Breast epithelium (tissue), 4 donors: Measurements from ENCODE around the gene IRAK1. TPM values are rescaled to one million over a fixed set of nuclear protein-coding genes. Genes with fewer than 3 reads are reported as not detected.

Source experiments
- DNase-seq, 2 donors: peaks; one replicate each; pipeline ENCODE4 v3.0.0-alpha.2; 2019; ENCODE audit warnings: low spot score in 2 of 2
- H3K27ac ChIP-seq, 2 donors: fragments of 200-600 bp; sonication (generic) in 1 of 2; one replicate each; pipeline ENCODE4 v1.5.1; 2016 to 2019; ENCODE audit warnings: mild to moderate bottlenecking in 1 of 2
- H3K27me3 ChIP-seq, 2 donors: fragments of 200-600 bp; sonication (generic) in 1 of 2; one replicate each; pipeline versions ENCODE4 v1.5.1 to v1.6.0; 2017 to 2019; ENCODE audit warnings: control low read depth in 1 of 2, mild to moderate bottlenecking in 1 of 2
- H3K36me3 ChIP-seq: fragments of 200-600 bp; one replicate; pipeline ENCODE4 v1.5.1; 2019
- H3K4me1 ChIP-seq, 2 donors: fragments of 200-600 bp; sonication (generic); one replicate each; pipeline ENCODE4 v1.5.1; 2016 to 2019; ENCODE audit warnings: control low read depth in 1 of 2
- H3K4me3 ChIP-seq, 3 donors: fragments of 200-600 bp; sonication (generic); 1 replicate in 2 of 3; 2 replicates in 1 of 3; pipeline ENCODE4 v1.5.1; 2016 to 2019; ENCODE audit warnings: mild to moderate bottlenecking in 3 of 3, moderate library complexity in 2 of 3
- H3K9me3 ChIP-seq, 2 donors: fragments of 200-600 bp; sonication (generic) in 1 of 2; one replicate each; pipeline ENCODE4 v1.5.1; 2016 to 2019; ENCODE audit warnings: control low read depth in 1 of 2
- POLR2A ChIP-seq: fragments of 450-650 bp; IDR thresholded peaks from one replicate; pipeline ENCODE4 v1.6.1; 2016; ENCODE audit warnings: antibody characterized with exemption, mild to moderate bottlenecking, moderate library complexity
- POLR2AphosphoS5 ChIP-seq, 3 donors: sonication (generic); formaldehyde crosslinking; IDR thresholded peaks; one replicate each; pipeline ENCODE4 v1.6.1; 2017; ENCODE audit warnings: antibody characterized with exemption in 3 of 3
- intact Hi-C: fragments of 100-400 bp; cut with DNase I; formaldehyde crosslinking; loops from one replicate; pipeline ENCODE4 v1.15.1; 2023; ENCODE audit warnings: low total_unique reads
- total RNA-seq, 3 donors: library from RNA; depleted of rRNA; stranded (reverse); fragments of >200 nt; gene quantifications; one replicate each; pipeline ENCODE4 v1.1.0, GENCODE V29; 2016
- TF ChIP-seq, protein P1 (sequence below), 3 donors: fragments of 450-650 bp; IDR thresholded peaks; one replicate each; pipeline ENCODE4 v1.5.1; 2016 to 2017; ENCODE audit warnings: antibody characterized with exemption in 3 of 3, mild to moderate bottlenecking in 3 of 3, moderate library complexity in 3 of 3

The IRAK1 gene
- total RNA-seq, result 10 to 100 TPM; 43.7 to 66.2 (median 50.8) TPM

GRCh38 chrX:154019633-154020528 is at the start of gene IRAK1:
Gene IRAK1 (minus strand): TSS chrX:154019902. CDS start chrX:154019812, 90 bp downstream.
- Histone ChIP-seq H3K27me3 (peaks cover 4 to 52% of the 10 kb centered on the region in 2 donors), H3K4me1 (no peaks in the 10 kb centered on the region), H3K4me3 (peak within 1 kb of the TSS; percentile 52 to 78 (median 62)), H3K36me3 (no peaks in the 10 kb centered on the region), H3K27ac (peak within 1 kb of the TSS; percentile 80 to 96), H3K9me3 (no peaks in the 10 kb centered on the region)
- DNase-seq, result no peak
- TF ChIP-seq, protein P1, sequence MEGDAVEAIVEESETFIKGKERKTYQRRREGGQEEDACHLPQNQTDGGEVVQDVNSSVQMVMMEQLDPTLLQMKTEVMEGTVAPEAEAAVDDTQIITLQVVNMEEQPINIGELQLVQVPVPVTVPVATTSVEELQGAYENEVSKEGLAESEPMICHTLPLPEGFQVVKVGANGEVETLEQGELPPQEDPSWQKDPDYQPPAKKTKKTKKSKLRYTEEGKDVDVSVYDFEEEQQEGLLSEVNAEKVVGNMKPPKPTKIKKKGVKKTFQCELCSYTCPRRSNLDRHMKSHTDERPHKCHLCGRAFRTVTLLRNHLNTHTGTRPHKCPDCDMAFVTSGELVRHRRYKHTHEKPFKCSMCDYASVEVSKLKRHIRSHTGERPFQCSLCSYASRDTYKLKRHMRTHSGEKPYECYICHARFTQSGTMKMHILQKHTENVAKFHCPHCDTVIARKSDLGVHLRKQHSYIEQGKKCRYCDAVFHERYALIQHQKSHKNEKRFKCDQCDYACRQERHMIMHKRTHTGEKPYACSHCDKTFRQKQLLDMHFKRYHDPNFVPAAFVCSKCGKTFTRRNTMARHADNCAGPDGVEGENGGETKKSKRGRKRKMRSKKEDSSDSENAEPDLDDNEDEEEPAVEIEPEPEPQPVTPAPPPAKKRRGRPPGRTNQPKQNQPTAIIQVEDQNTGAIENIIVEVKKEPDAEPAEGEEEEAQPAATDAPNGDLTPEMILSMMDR (IDR thresholded peaks at IDR 0.05), result no peak
- TF ChIP-seq POLR2AphosphoS5 (IDR thresholded peaks at IDR 0.05), result no peak
- no peak for TF ChIP-seq POLR2A
- intact Hi-C loops, result no loop called here

GRCh38 chrX:154068560-154068959 is 48.9 kb upstream of the IRAK1 start:
- intact Hi-C loops, result no loop called here
- Histone ChIP-seq H3K27ac (no peak overlapping the region), H3K36me3 (no peaks in the 10 kb centered on the region), H3K9me3 (no peaks in the 10 kb centered on the region), H3K4me3 (no peak overlapping the region), H3K4me1 (peaks cover 0 to 7% of the 10 kb centered on the region in 2 donors), H3K27me3 (peaks cover 0 to 24% of the 10 kb centered on the region in 2 donors)
- TF ChIP-seq POLR2AphosphoS5 (IDR thresholded peaks at IDR 0.05), result no peak
- TF ChIP-seq, protein P1 (IDR thresholded peaks at IDR 0.05), result no peak
- no peak for TF ChIP-seq POLR2A
- no peak for DNase-seq

GRCh38 chrX:154064637-154065435 is 45.1 kb upstream of the IRAK1 start:
- no peak overlapping the region for H3K4me3 ChIP-seq
- no peak for DNase-seq

DNA sequence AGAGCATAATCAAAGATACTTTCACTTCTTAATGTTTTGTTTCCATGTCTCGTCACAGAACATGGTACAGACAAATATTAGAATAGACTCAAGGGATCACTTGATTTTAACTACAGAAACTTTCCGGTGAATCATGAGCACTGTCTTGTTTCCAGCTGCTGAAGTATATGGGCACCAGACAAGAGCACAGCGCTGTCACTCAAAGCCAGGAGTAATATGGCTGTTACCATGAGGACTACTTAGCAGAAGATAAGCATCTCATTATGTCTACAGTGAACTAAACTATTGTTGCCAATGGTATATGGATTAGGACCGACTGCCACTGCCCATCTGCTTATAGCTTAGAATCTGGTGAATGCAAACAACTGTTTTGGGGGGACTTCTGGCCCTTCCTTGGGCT is 43.5 kb upstream of the IRAK1 start:
- no peak for TF ChIP-seq POLR2AphosphoS5 (IDR thresholded peaks at IDR 0.05)
- no peak for TF ChIP-seq POLR2A
- TF ChIP-seq, protein P1 (IDR thresholded peaks at IDR 0.05), result no peak
- no peak overlapping the region for H3K4me3 ChIP-seq
- peaks cover 0 to 17% of the 10 kb centered on the region in 2 donors for H3K4me1 ChIP-seq
- DNase-seq, result no peak
- peaks cover 0 to 30% of the 10 kb centered on the region in 2 donors for H3K27me3 ChIP-seq
- no peaks in the 10 kb centered on the region for H3K9me3 ChIP-seq
- intact Hi-C loops, result no loop called here
- H3K27ac ChIP-seq, result no peak overlapping the region
- no peaks in the 10 kb centered on the region for H3K36me3 ChIP-seq

More at GRCh38 chrX:154064637-154065435, 45.1 kb upstream of the IRAK1 start:
- H3K36me3 ChIP-seq, result no peaks in the 10 kb centered on the region
- H3K27me3 ChIP-seq, result peaks cover 0 to 31% of the 10 kb centered on the region in 2 donors
- peaks cover 0 to 17% of the 10 kb centered on the region in 2 donors for H3K4me1 ChIP-seq
- intact Hi-C loops, result no loop called here
- no peaks in the 10 kb centered on the region for H3K9me3 ChIP-seq
- H3K27ac ChIP-seq, result no peak overlapping the region
- TF ChIP-seq POLR2AphosphoS5 (IDR thresholded peaks at IDR 0.05) (no peak), POLR2A (no peak)
- TF ChIP-seq, protein P1 (IDR thresholded peaks at IDR 0.05), result no peak
